ENCODE data around the gene CTCFL.
"Not testable (repeated sequence)": the region's sequence is repeated elsewhere in the genome, so short reads cannot be mapped to it uniquely, and the experiment has no call there.

GRCh38 chr20:57511709-57512108 is 13.2 kb downstream of the CTCFL start:
- TF ChIP-seq, protein P1, sequence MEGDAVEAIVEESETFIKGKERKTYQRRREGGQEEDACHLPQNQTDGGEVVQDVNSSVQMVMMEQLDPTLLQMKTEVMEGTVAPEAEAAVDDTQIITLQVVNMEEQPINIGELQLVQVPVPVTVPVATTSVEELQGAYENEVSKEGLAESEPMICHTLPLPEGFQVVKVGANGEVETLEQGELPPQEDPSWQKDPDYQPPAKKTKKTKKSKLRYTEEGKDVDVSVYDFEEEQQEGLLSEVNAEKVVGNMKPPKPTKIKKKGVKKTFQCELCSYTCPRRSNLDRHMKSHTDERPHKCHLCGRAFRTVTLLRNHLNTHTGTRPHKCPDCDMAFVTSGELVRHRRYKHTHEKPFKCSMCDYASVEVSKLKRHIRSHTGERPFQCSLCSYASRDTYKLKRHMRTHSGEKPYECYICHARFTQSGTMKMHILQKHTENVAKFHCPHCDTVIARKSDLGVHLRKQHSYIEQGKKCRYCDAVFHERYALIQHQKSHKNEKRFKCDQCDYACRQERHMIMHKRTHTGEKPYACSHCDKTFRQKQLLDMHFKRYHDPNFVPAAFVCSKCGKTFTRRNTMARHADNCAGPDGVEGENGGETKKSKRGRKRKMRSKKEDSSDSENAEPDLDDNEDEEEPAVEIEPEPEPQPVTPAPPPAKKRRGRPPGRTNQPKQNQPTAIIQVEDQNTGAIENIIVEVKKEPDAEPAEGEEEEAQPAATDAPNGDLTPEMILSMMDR (conservative IDR thresholded peaks at IDR 0.05 in 1 of 2, IDR thresholded peaks at IDR 0.05 in 1 of 2; ENCODE audit: low read depth in 1 of 2, low read length in 2 of 2): not testable (repeated sequence)
- not testable (repeated sequence) for TF ChIP-seq EZH2 (IDR thresholded peaks at IDR 0.05; ENCODE audit: low read length, missing control alignments)

Measured in fibroblast of lung (primary cell).